ENCODE measurements around the gene PTPN6.
A peak's percentile ranks its signal among the peaks of the same experiment; 100 is the strongest.
"Not testable (repeated sequence)": the region's sequence is repeated elsewhere in the genome, so short reads cannot be mapped to it uniquely, and the experiment has no call there.

PTPN6 gene

DNA sequence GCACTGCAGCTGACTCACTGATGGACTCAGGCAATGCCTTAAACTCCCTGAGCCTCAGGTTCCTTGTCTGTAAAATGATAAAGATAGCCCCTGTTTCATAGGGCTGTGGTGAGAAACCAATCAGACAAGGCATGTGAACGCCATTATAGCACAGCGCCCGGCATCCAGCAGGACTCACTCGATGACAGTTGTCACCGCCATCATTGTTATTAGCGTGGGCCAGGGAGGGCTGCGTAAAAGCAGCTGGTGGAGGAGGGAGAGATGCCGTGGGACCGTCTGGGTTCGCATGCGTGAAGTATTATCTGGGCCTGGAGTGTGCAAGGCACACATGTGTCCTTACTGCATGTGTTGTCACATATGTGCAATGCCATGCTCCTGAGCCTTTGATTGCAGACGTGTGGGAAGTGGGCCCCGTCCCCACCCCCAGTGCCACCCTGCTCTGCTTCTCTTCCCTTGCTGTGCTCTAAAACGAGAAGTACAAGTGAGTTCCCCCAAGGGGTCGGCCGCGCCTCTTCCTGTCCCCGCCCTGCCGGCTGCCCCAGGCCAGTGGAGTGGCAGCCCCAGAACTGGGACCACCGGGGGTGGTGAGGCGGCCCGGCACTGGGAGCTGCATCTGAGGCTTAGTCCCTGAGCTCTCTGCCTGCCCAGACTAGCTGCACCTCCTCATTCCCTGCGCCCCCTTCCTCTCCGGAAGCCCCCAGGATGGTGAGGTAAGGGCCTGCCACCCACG, at the start of gene PTPN6:
Gene PTPN6 (plus strand): TSS at position 546 of the 730 bp plus-strand sequence. CDS start 157 bp downstream, at position 703.
- DNase-seq, result peak; percentile 69

DNA sequence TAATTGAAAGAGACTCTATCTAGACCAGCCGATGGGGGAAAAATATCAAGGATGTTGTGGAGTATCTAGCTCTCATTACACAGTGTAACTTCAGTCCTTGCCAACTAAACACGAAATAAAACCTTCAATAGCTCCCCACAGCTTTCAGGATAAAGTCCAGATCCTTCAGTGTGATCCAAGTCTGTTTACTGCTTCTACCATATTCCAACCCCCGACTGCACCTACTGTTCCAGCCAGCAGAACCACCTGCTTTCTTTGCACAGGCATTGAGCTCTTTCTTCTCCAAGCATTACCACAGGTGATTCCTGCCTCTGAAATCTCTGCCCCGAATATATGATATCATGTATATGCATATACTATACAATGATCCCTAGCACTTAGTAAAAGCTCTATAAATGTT, 48.7 kb upstream of the PTPN6 start:
- no peak for DNase-seq

DNA sequence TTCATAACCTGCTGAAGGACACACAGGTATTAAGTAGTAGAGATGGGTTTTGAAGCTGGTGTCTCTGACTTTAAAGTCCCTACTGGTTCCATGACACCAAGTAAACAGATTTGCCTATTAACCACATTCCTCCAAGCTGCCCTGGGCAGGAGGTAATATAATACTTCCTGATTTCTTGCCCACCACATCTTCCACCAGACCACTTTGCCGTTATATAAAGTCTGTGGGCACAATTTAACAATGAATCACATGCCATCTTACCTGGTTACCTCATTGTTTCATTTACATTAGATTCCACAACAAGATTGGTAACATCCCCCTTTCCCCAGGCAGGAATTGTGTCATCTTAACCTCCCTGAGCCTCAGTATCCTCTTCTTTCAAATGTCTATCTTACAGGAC, 47.4 kb upstream of the PTPN6 start:
- DNase-seq, result no peak

DNA sequence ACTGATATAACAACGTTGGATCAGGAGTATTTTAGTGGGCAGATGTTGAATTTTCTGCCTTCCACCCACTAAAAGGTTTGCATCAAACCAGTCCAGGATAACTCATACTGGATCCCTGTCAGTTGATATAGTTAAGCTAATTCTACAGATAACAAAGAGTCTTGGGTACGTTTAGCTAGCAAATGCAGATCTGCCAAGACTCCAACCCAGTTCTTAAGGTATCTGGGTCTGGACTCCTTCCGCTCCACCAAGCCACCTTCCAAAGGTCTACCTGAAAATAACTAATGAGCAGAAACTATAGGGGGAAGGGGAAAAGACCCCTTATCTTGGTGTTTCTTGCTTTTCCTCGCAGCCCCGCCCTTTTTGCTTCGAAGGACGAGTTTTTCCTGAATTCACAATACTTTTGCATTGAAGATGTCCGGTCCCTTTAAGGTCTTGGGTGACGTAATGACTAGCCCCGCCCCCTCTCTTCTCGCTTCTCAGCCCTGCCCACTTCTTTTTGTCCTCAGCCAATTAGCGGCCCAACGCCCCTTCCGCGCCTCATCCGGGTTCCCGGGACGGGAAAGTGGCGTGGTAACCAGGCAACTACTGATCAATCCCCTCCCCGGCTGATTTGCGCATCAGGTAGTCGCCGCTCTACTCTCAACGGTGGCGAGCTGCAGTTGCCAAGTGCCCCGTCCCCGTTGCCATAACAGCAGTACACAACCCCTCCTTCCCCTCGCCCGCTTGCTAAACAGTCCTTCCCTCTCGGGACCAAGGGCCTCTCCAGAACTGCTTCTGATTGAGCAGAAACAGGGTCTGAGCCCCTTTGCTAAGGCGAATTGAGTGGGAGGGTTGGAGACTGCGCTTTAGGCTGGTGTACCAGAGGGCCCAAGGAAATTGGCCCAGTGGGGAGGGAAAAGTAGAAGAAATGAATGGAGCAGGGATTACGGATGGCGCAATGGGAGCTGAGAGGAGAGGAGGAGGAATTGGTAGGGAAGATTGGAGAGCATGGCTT, 46.6 kb upstream of the PTPN6 start, which contains the start of gene LRRC23:
Gene LRRC23 (plus strand): TSS at position 543 of the 997 bp plus-strand sequence. CDS start 812 bp downstream, outside the sequence.
- DNase-seq, result peak; percentile 95

DNA sequence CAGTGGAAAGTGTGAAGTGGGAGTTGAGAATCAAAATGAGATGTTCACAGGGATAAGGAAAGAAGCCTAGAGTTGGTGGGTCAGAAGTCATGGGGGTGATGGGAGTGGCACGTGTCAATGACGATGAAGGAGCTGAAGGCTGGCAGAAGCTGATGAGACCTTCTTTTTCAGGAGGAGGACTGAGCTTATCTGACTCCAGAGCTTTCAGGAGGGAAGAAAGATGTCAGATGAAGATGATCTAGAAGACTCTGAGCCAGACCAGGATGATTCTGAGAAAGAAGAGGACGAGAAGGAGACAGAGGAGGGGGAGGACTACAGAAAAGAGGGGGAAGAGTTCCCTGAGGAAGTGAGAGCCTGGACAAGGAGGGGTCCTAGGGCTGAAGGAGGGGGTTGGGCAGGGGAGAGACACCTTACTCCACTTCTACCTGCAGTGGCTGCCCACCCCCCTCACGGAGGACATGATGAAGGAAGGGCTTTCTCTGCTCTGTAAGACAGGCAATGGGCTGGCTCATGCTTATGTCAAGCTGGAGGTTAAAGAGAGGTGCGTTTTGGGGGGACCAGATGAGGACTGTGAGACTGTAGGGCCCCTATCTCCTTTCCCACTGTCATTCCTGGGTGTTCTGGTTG, 45.6 kb upstream of the PTPN6 start:
- DNase-seq, result no peak

- DNase-seq, result not testable (repeated sequence)
These were observed 43.0 kb upstream of the PTPN6 start for GRCh38 chr12:6908141-6908540.

GRCh38 chr12:6909421-6910145, 41.6 kb upstream of the PTPN6 start:
- DNase-seq, result no peak

- DNase-seq, result no peak
These were observed 38.8 kb upstream of the PTPN6 start for GRCh38 chr12:6912164-6912935.

- DNase-seq, result peak; percentile 84
These were observed 36.8 kb upstream of the PTPN6 start, which contains the start of gene ENO2 for GRCh38 chr12:6914246-6914946. TSS of gene ENO2 (plus strand) at chr12:6914580. CDS start at chr12:6915833, 1,253 bp downstream.

DNA sequence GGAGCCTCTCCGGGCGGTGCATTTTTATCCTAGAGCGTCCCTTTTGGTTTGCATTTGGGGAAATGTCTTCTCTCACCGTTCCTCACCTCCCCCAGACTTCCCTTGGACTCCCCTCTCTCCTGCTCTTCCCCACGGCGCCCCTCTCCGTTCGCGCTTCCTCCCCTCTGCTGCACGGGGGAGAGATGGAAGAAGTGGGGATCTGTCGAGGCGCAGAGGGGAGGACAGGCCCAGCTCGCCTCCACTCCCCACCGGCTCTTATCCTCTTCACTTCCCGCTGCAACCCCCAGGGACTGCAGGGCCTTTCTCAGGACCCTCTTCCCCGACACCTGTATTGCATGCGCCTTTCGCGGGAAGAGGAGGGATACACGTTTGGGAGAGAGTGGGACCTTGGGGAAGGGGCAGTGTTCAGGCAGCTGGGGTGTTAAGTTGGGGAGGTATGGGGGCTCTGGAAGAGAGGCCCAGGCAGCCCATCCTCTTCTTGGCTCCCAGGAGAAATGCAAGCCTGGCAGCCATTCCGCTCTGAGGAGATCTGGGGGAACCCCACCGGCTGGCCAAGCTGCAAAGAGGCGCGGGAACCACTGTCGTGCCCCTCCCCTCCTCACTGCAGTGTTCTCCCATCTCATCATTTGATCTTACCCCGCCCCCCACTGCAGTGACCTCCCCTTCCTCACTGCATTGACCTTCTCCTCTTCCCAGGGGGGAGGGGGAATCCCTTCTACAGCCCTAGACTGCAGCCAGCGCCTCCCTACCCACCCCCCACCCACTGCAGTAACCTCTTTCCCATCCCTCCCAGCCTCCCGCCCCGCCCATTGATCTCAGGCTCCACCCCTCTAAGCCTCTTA, 36.0 kb upstream of the PTPN6 start:
- no peak for DNase-seq

- DNase-seq, result no peak
These were observed 35.3 kb upstream of the PTPN6 start for GRCh38 chr12:6915789-6916285.

DNA sequence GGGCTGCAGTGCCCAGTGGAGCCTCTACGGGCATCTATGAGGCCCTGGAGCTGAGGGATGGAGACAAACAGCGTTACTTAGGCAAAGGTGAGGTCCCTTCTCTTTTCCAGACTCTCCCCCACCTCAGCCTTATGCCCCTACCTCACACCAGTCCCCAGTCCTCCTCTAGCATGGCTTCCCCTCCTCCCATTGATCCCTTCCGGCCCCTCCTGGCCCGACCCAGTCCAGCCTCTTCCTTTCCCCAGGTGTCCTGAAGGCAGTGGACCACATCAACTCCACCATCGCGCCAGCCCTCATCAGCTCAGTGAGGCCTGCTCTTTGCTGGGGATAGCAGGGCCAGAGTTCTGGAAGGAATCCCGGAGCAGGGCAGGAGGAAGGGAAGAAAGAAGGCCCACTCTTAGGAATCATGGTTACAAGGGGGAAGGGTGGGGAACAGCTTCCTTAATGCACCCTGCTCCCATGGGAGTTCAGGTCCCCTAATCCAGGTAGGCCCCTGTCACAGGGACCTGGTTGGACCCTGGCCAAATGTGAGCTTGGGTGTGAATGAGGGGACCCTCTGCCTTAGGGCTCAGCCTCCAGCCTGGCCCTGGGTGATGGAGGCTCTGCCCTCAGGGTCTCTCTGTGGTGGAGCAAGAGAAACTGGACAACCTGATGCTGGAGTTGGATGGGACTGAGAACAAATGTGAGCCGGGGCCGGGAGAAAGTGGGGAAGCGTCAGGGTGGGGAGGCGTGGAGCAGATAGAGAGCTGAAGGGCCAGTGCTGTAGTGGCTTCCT, 34.5 kb upstream of the PTPN6 start:
- no peak for DNase-seq

DNA sequence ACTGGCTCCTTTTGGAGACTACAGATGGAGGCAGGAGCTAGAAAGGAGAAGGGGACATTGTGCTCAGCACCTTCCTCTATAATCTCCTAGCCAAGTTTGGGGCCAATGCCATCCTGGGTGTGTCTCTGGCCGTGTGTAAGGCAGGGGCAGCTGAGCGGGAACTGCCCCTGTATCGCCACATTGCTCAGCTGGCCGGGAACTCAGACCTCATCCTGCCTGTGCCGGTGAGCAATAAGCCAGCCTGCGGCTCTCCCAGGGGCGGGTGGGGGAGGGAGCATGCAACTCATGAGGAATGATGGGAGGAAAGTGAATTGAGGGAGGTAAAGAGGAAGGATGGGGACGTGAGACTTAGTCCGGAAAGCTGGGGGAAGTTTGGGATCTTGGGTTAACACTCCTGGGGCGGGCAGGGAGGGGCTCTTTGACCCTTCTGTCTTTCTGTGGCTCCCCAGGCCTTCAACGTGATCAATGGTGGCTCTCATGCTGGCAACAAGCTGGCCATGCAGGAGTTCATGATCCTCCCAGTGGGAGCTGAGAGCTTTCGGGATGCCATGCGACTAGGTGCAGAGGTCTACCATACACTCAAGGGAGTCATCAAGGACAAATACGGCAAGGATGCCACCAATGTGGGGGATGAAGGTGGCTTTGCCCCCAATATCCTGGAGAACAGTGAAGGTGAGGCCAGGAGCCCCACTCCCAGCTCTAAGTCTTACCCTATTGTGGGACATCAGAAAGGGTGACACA, 33.5 kb upstream of the PTPN6 start:
- no peak for DNase-seq

GRCh38 chr12:6919588-6919987, 31.6 kb upstream of the PTPN6 start:
- no peak for DNase-seq

GRCh38 chr12:6921539-6921938, 29.6 kb upstream of the PTPN6 start:
- DNase-seq, result no peak

GRCh38 chr12:6921996-6922946, 28.9 kb upstream of the PTPN6 start:
- DNase-seq, result no peak

All from stimulated activated CD4-positive, alpha-beta T cell treated with anti-CD3 and anti-CD28 coated beads, Interleukin-4, amount 100 ng/mL, for 1 hour (primary cell).